ENCODE measurements around the gene RBCK1.
A peak's percentile ranks its signal among the peaks of the same experiment; 100 is the strongest.
"Not testable (repeated sequence)": the region's sequence is repeated elsewhere in the genome, so short reads cannot be mapped to it uniquely, and the experiment has no call there.

RBCK1 gene

GRCh38 chr20:440148-440547 lies 32.0 kb downstream of the RBCK1 start:
- DNase-seq = no peak

GRCh38 chr20:440636-441035 lies 32.5 kb downstream of the RBCK1 start:
- no peak for DNase-seq

GRCh38 chr20:443223-443775 lies 35.2 kb downstream of the RBCK1 start:
- no peak for DNase-seq

- no peak for DNase-seq
Measured at GRCh38 chr20:444117-444516, 36.0 kb downstream of the RBCK1 start.

DNA sequence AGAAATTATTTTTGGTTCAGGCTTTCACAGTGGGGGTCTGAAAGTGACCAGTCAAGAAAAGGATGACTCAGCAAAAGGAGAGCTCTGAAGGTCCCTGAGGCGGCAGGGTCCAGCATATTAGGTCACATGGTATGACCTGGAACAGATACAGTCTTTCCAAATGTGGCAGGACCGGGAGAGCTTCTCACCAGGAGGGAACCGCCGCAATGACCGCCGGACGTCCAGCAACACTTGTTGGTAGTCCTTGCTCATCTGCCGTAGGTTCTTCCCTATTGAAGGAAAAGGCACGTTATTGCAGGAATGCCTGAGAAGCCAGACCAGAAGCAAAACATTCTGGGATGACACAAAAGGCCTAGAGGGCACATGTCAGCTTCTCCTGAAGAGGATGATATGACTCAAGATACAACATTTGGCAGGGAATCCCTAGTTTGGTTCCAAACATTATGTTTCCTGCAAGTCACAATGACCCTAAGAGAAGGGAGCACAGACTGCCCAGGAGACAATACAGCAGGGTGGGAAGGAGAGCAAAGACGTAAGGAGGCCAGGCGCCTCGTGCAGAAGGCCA lies 36.8 kb downstream of the RBCK1 start:
- DNase-seq = peak; percentile 62

GRCh38 chr20:445514-446336 lies 37.6 kb downstream of the RBCK1 start:
- DNase-seq = no peak

- not testable (repeated sequence) for DNase-seq
Measured at GRCh38 chr20:452021-452420, 43.9 kb downstream of the RBCK1 start.

GRCh38 chr20:454951-455350 lies 46.9 kb downstream of the RBCK1 start:
- DNase-seq = no peak

GRCh38 chr20:458776-459175 lies 50.7 kb downstream of the RBCK1 start:
- no peak for DNase-seq

GRCh38 chr20:460180-460579 lies 52.1 kb downstream of the RBCK1 start:
- no peak for DNase-seq

DNA sequence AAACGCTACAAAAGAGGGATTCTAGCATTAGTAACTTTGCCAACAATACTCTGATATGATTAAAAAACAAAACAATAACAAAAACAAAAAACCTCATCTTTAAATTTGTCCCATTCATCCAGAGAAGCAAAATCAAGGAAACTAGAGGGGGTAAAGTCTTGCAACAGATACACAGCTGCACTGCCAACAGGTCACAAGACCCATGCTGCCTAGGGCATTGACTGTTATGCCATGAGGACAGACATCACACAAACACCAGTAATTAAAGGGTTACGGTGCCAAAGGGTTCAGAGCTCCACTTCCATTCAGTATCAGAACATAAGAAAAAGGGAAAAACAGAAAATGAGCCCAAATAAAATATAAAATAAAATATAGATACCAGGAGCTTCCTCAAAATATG lies 52.6 kb downstream of the RBCK1 start:
- no peak for DNase-seq

- peak; percentile 78 for DNase-seq
Measured at GRCh38 chr20:461254-462198, 53.4 kb downstream of the RBCK1 start.

- DNase-seq = peak; percentile 90
Measured at GRCh38 chr20:462199-462991, 54.3 kb downstream of the RBCK1 start, which contains the start of gene TBC1D20. Gene TBC1D20 (minus strand): TSS chr20:462533. CDS start chr20:462405, 128 bp downstream.

- DNase-seq = no peak
Measured at GRCh38 chr20:467755-468154, 59.7 kb downstream of the RBCK1 start.

DNA sequence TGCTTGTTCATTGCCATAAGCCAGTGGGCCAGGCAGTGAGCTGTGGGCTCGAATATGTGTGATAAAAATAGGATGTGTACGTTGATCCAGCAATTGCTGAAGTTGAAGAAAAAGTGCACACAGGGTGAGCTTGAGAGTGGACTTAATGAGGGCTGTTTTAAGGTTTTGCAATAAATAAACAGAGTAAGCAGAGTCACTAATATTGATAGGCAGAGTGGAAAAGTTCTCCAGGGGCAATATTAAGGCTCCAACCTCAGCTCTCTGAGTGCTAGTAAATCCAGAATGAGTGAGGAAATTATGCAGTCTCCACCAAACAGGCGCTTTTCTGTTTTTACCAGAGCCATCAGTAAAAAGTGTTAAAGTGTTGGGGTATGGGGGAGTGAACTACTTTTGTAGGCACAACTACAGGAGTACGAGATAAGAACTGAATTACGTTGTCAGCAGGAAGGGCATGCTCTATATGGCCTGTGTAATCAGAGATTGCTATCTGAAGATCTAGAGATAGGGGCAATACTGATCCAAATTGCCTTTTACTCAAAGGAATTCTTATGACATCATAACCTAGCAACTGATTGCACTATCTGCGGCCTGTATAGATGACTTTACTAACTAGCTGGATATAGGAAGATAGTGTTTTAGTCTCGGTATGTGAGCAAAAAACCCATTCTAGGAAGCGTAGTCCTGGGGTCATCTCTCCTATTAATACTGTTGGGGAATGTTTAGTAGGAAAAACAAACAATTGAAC lies 61.8 kb downstream of the RBCK1 start:
- DNase-seq = no peak

DNA sequence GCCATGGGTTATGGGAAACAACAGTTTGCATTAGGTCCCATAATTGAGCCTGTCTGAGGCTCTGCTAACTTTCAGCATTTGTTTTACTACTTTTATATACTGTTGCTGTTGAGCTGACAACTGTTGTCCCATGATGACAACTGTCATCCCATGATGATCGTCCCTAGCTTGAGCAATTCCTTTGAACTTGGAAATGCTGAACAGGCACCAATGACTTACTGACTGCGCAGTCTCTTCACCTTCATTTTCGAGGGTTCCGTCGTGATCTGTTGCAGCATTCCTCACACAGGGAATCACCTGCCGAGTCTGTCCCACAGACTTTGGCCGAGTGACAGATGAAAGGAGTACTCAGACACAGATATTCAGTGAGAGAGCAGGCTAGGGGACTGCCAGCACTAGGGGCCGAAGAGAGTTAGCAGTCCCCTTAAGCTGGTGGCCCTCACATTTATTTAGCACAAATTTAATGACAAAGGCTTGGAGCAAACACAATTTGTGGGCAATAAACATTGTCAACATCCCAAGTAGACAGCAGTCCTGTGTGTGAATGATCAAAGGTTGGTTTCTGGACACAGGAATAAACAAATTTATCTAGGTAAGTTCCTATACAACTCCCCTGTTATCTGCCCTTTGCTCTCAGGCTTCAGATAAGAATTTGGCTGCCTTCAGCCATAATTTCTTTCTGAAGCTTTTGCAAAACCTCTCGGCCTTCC lies 64.2 kb downstream of the RBCK1 start:
- no peak for DNase-seq

- no peak for DNase-seq
Measured at GRCh38 chr20:472889-473292, 64.8 kb downstream of the RBCK1 start.

DNA sequence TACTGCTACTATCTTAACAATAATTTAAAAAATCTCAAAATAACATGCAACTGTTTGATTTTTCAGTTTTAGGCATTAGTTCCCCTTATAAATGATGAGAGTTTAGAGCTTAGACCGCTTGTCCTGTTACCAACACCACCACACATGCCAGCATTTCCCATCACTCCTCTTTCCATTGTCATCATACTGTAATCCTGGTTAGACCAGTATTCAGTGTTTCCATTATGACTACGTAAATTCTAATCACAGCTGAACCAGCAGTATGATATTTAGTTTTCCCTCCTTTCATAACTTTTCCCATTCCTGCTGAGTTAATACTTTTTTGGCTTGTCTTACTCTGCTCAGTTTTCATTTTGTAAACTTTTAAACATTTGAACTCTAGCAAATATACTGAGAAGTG lies 66.5 kb downstream of the RBCK1 start:
- DNase-seq = no peak

DNA sequence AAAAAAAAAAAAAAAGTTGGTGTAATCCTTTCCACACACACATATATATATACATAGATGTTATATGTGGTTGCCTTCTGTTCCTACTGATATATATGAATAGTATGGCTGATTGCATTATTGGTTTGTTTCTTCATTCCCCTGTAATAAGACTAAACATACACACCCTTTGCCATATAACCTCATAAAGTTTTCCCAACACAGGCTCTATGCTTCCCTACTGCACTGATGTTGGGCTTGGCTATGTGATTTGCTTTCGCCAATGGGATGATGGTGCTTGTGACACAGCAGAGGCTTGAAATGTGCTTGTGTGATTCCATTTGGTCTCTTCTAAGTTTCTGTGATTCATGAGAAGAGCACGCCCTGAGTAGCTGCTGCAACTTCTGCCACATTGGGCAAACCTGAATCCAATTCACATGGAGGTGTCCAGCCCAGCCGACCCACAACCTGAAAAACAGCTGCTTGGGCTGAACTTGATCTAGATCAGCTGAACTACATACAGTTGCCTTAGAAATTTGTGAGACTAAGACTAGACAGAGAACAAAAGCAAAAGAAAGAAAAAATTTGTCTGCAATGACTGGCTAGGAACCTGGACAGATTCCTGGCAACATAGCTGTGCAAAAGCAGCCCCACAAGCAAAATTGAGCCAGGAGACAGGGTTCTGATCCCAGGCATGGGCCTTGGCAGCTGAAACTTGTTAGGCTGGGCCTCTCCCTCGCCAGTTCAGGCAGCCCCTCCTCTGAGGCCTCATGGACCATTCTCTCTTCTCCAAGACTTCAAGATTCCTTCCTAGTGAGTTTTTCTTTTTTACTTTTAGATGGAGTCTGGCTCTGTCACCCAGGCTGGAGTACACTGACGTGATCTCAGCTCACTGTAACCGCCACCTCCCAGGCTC lies 67.6 kb downstream of the RBCK1 start:
- DNase-seq = no peak
